Measurements from ENCODE around the gene KLHL29. TPM values are rescaled to one million over a fixed set of nuclear protein-coding genes. Genes with fewer than 3 reads are reported as not detected.

KLHL29 gene
- total RNA-seq, 2 experiments from 2014 or later, result 2.9 to 3.5 TPM

DNA sequence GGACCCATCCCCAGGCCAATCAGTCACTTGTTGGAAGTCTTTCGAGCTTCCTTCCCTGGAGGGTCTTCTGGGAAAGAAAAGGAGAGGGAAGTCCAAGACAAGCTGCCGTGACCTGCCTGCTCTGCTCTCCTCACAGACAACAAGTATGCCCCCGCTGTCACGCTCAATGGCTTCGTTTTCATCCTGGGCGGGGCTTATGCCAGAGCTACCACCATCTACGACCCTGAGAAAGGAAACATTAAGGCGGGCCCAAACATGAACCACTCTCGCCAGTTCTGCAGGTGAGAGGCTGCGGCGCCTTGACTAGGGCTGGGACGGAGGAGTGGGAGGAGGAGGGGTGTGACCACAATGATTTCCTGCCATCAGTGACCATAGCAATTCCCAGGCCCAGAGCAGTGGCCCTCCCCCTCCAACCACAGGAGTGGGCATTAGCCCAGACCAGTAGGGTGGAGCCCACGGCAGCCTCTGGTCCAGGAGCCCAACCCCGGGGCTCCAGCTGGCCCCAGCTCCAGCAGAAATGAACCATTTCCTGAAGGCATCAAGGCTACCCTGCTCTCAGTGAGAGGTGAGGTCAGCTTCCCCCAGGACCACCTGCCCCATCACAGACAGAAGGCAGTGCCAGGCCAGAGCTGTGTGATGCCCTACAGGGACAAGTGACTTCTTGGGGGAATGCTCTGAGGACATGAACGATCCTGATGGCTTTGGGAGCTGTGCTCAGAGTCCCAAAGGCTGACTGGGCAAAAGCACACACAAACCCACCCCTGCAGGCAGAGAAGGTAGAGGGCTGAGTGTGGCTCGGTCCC lies 318.8 kb downstream of the KLHL29 start:
- Mint-ChIP-seq H3K27me3 (no peaks in the 10 kb centered on the region), H3K27ac (no peak overlapping the region), H3K4me1 (no peaks in the 10 kb centered on the region), H3K4me3 (no peak overlapping the region), H3K9me3 (no peaks in the 10 kb centered on the region), H3K36me3 (ENCODE audit: low read depth) (no peaks in the 10 kb centered on the region)
- CTCF ChIA-PET, result interaction anchor here (0.5 kb wide), 1 partner anchor 258 kb away, joined by 3 read pairs; no protein-coding TSS in a partner anchor
- DNase-seq, result no peak
- POLR2A ChIA-PET, result no interaction called here

DNA sequence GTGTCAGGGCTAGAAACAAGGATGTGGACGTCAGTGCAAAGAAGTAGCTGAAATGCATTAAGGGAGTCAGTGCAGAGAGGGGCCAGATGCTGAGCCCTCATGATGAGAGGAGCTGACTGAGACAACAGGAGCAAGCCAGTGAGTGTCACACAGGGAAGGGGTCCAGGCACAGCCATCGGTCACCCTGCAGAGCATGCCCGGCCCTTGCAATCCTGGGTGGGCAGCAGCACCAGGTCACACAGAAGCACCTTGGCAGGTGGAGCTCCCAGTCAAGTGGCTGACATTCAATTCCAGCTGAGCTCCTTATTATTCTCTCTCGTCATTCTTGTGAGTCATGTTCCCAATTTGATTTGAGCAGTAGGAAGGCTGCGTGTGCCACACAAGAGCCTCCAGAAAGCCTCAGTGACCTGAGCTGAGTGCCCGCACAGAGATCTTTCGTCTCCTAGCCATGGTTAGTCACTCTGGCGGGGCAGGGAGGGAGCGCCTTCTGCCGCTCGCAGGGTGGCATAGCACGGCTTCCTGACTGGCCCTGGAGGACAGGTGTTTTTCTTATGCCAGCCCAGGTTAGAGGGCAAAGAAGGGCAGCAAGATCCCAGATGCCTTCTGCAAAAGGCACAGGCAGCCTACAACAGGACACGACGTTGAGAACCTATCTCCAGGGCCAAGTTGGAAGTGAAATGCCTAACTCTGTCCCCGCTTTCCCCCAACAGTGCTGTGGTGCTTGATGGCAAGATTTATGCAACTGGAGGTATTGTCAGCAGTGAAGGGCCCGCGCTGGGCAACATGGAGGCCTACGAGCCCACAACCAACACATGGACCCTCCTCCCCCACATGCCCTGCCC lies 321.0 kb downstream of the KLHL29 start:
- no peaks in the 10 kb centered on the region for H3K4me1 Mint-ChIP-seq
- no peaks in the 10 kb centered on the region for H3K36me3 Mint-ChIP-seq (ENCODE audit: low read depth)
- no peak overlapping the region for H3K4me3 Mint-ChIP-seq
- CTCF ChIA-PET, result no interaction called here
- POLR2A ChIA-PET, result no interaction called here
- DNase-seq, result no peak
- H3K27me3 Mint-ChIP-seq, result no peaks in the 10 kb centered on the region
- H3K9me3 Mint-ChIP-seq, result no peaks in the 10 kb centered on the region
- H3K27ac Mint-ChIP-seq, result no peak overlapping the region

DNA sequence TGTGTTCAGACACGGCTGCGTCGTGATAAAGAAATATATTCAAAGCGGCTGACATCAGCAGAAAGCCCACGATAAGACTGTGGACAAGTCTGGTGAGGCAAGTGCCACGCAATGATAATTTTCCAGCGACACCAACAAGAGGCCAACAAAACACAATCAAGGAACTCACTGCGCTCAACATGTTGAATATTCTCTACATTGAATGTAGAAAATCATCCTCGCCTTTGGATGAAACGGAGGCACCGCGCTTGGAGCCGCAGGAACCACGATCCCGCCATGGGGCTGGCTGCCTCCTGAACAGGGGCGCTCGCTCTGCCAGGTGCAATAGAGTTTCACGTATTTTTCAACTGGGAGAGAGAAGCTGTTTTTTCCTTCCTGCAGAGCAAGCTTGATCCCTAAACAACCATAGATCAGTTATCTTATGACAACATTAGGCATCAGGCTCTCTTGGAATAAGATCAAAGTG lies 321.7 kb downstream of the KLHL29 start:
- no peaks in the 10 kb centered on the region for H3K4me1 Mint-ChIP-seq
- POLR2A ChIA-PET, result interaction anchor here (1.0 kb wide), 1 partner anchor 14 kb away, joined by 3 read pairs; no protein-coding TSS in a partner anchor

DNA sequence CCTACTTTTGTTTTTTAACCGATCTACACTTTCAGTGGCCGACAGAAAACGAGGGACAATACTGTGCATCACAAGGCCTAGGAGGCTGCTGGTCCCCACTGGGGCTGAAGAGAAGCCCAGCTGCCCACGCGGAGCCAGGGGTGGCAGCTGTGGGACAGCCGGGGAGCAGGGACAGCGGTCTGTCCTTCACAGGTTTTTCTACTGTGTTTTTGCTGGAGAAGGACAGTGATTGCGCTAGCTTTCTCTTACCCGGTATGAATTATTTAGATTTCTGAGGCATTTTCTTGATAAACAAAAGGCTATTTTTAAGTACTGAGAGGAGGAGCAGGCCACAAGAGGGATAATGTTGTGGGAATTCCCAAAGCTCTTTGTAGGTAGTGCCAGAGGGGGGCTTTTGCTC lies 322.1 kb downstream of the KLHL29 start:
- H3K9me3 Mint-ChIP-seq, result no peaks in the 10 kb centered on the region
- H3K36me3 Mint-ChIP-seq (ENCODE audit: low read depth), result no peaks in the 10 kb centered on the region
- H3K4me3 Mint-ChIP-seq, result no peak overlapping the region
- CTCF ChIA-PET, result no interaction called here
- H3K27ac Mint-ChIP-seq, result no peak overlapping the region
- no peak for DNase-seq
- POLR2A ChIA-PET, result interaction anchor here (1.0 kb wide), 1 partner anchor 13 kb away, joined by 3 read pairs; no protein-coding TSS in a partner anchor
- H3K4me1 Mint-ChIP-seq, result no peaks in the 10 kb centered on the region
- H3K27me3 Mint-ChIP-seq, result no peaks in the 10 kb centered on the region

More for the DNA sequence above, 321.7 kb downstream of the KLHL29 start:
- Mint-ChIP-seq H3K27ac (no peak overlapping the region), H3K36me3 (ENCODE audit: low read depth) (no peaks in the 10 kb centered on the region), H3K27me3 (no peaks in the 10 kb centered on the region), H3K9me3 (no peaks in the 10 kb centered on the region), H3K4me3 (no peak overlapping the region)
- CTCF ChIA-PET, result no interaction called here
- no peak for DNase-seq

GRCh38 chr2:23708771-23709170 lies 323.8 kb downstream of the KLHL29 start:
- Mint-ChIP-seq H3K4me3 (no peak overlapping the region), H3K36me3 (ENCODE audit: low read depth) (no peaks in the 10 kb centered on the region), H3K4me1 (no peaks in the 10 kb centered on the region), H3K27me3 (no peaks in the 10 kb centered on the region), H3K27ac (no peak overlapping the region), H3K9me3 (no peaks in the 10 kb centered on the region)
- CTCF ChIA-PET, result no interaction called here
- DNase-seq, result no peak
- POLR2A ChIA-PET, result no interaction called here

GRCh38 chr2:23709311-23709710 lies 324.3 kb downstream of the KLHL29 start:
- no peaks in the 10 kb centered on the region for H3K9me3 Mint-ChIP-seq
- H3K36me3 Mint-ChIP-seq (ENCODE audit: low read depth), result no peaks in the 10 kb centered on the region
- no peak for DNase-seq
- no peaks in the 10 kb centered on the region for H3K27me3 Mint-ChIP-seq
- no peak overlapping the region for H3K27ac Mint-ChIP-seq
- ChIA-PET CTCF (no interaction called here), POLR2A (no interaction called here)
- no peaks in the 10 kb centered on the region for H3K4me1 Mint-ChIP-seq
- H3K4me3 Mint-ChIP-seq, result no peak overlapping the region

DNA sequence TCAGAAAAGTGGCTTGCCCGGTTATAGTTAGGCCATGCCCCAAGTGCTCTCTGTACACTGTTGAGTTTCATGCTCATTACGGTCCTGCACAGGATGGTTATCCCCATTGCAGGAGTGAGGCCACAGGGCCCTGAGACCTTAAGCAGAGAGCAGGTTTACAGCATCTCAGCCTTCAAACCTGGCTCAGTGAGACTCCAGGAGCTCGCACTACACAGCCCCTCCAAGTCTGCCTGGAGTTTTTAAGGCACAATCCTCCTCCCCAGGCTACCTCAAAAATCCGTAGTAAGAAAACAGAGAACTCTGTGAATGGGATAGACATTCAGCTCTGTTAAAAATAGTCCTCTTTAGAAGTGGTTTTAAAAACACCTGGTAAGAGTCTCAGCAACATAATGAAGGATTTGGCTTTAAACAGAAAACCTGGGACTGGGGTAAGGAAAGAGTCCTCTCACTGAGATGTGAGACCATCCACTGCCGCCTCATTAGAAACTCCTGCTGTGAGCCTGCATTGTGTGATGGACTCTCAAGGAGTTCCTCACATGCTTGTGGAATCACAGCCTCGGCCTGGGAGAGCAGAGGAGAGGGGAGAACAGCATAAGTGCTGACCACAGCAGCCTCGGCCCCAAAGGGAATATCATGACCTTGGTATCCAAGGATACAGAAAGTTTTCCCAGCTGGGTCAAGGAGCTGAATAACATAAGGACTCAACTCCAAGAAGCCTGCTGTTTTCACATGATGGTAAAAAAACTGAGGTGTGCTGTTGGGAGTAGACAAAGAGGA lies 327.2 kb downstream of the KLHL29 start:
- Mint-ChIP-seq H3K4me1 (no peaks in the 10 kb centered on the region), H3K27ac (no peak overlapping the region), H3K9me3 (no peaks in the 10 kb centered on the region), H3K27me3 (no peaks in the 10 kb centered on the region), H3K36me3 (ENCODE audit: low read depth) (no peaks in the 10 kb centered on the region), H3K4me3 (no peak overlapping the region)
- CTCF ChIA-PET, result interaction anchor here (0.6 kb wide), 1 partner anchor 153 kb away, joined by 3 read pairs; no protein-coding TSS in a partner anchor
- DNase-seq, result no peak
- POLR2A ChIA-PET, result no interaction called here

DNA sequence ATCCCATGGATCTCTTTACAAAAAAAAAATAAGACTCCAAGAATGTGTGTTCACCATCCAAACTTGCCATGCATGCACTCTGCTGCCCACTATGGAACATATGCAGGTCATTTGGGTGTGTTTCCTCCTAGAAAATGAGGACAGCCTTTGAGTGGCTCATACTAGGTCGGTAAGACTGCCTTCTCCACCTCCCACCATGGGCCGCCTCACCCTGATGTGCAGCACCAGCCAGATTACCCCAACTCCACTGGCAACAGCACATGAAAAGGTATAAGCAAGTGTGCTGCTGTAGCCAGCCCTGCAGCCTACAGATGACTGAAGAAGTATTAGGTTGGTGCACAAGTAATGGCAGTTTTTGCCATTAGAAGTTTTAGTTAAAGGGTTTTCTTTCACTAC lies 327.8 kb downstream of the KLHL29 start:
- DNase-seq, result no peak
- CTCF ChIA-PET, result interaction anchor here (0.6 kb wide), 1 partner anchor 153 kb away, joined by 3 read pairs; no protein-coding TSS in a partner anchor
- Mint-ChIP-seq H3K27me3 (no peaks in the 10 kb centered on the region), H3K27ac (no peak overlapping the region), H3K9me3 (no peaks in the 10 kb centered on the region), H3K4me3 (no peak overlapping the region), H3K36me3 (ENCODE audit: low read depth) (no peaks in the 10 kb centered on the region), H3K4me1 (no peaks in the 10 kb centered on the region)
- POLR2A ChIA-PET, result no interaction called here

DNA sequence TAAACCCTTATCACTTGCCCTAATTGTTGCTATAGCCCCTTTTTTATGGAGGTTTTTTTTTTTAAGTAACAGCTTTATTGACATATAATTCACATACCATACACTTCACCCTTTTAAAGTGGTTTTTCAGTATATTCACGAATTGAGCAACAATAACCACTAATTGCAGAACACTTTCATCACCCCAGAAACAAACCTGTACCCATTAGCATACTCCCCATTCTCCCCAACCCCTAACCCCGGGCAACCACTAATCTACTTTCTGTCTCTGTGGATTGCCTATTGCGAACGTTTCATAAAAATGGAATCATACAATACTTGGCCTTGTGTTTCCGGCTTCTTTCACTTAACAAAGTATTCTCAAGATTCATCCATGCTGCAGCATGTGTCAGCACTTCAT lies 328.4 kb downstream of the KLHL29 start:
- H3K27ac Mint-ChIP-seq, result no peak overlapping the region
- no peaks in the 10 kb centered on the region for H3K36me3 Mint-ChIP-seq (ENCODE audit: low read depth)
- H3K4me3 Mint-ChIP-seq, result no peak overlapping the region
- ChIA-PET CTCF (no interaction called here), POLR2A (interaction anchor here (0.7 kb wide), 1 partner anchor 503 kb away, joined by 8 read pairs; no protein-coding TSS in a partner anchor)
- H3K9me3 Mint-ChIP-seq, result no peaks in the 10 kb centered on the region
- no peaks in the 10 kb centered on the region for H3K27me3 Mint-ChIP-seq
- H3K4me1 Mint-ChIP-seq, result no peaks in the 10 kb centered on the region
- no peak for DNase-seq

DNA sequence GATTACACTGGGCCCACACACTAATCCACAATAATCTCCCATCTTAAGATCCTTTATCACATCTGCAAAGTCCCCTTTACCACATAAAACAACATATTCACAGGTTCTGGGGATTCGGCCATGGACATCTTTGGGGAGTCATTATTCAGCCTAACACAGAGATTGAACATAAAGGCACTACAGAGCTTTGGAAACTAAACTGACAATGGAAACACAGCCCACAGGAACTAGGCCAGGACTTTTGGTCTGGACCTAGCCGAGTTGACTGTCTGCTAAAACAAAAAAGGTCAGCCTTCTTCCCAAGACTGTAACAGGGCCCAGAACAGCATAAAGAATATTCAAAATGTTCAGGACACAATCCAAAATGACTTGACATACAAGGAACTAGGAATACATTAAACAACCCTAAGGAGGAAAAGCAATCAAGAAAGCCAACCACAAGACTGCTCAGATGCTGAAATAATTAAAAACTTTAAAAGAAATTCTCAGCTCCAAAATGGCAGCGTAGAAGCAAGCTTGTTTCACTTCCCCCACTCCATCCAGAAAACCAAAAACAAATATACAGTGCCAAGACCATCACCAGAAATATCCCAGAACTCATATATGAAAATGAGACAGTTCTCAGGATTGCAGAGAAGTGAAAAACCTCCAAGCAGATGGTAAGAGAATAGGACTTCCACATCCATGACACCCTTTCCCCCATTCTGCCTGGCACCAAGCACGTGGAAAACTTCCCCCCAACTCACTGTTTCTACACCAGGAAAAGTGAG lies 334.1 kb downstream of the KLHL29 start:
- no peak overlapping the region for H3K27ac Mint-ChIP-seq
- H3K4me1 Mint-ChIP-seq, result no peaks in the 10 kb centered on the region
- H3K27me3 Mint-ChIP-seq, result no peaks in the 10 kb centered on the region
- no peak for DNase-seq
- ChIA-PET CTCF (interaction anchor here (0.6 to 1.0 kb wide), 2 partner anchors 18 to 61 kb away, joined by 3 read pairs; no protein-coding TSS in a partner anchor), POLR2A (no interaction called here)
- H3K9me3 Mint-ChIP-seq, result peaks cover 16% of the 10 kb centered on the region
- peaks cover 20% of the 10 kb centered on the region for H3K36me3 Mint-ChIP-seq (ENCODE audit: low read depth)
- H3K4me3 Mint-ChIP-seq, result no peak overlapping the region

GRCh38 chr2:23719716-23720115 lies 334.7 kb downstream of the KLHL29 start:
- ChIA-PET CTCF (interaction anchor here (0.6 to 1.0 kb wide), 2 partner anchors 12 to 61 kb away, joined by 3 to 4 read pairs; no protein-coding TSS in a partner anchor), POLR2A (interaction anchor here (0.7 kb wide), 1 partner anchor 13 kb away, joined by 3 read pairs; no protein-coding TSS in a partner anchor)
- Mint-ChIP-seq H3K4me1 (no peaks in the 10 kb centered on the region), H3K9me3 (peaks cover 16% of the 10 kb centered on the region), H3K36me3 (ENCODE audit: low read depth) (peaks cover 22% of the 10 kb centered on the region), H3K4me3 (no peak overlapping the region), H3K27ac (no peak overlapping the region), H3K27me3 (no peaks in the 10 kb centered on the region)
- DNase-seq, result no peak
